DND-41 (cell line): ENCODE measurements around the gene CCDC70.

Experiments used
- ATAC-seq: fragments of 200-7000 bp; cut with Tn5 transposase; 3 replicates; pipeline ENCODE4 v1.9.1; 2021; ENCODE audit warnings: low read depth; ENCODE audit not compliant: insufficient read depth
- DNase-seq: peaks from one replicate; pipeline ENCODE4 v3.0.0-alpha.2; 2020
- H2AFZ ChIP-seq: 2 replicates; pipeline ENCODE4 v1.6.0; 2012; ENCODE audit warnings: low read depth, low read length
- H3K27ac ChIP-seq: 2 replicates; pipeline ENCODE4 v1.5.1; 2012; ENCODE audit warnings: low read length, inconsistent platforms
- H3K27me3 ChIP-seq: fragments of 200-600 bp; sonication (generic); 2 replicates; pipeline ENCODE4 v1.6.0; 2012; ENCODE audit warnings: low read length, mild to moderate bottlenecking, inconsistent platforms; ENCODE audit not compliant: insufficient read depth, poor library complexity
- H3K36me3 ChIP-seq: 2 replicates; pipeline ENCODE4 v1.5.1; 2012; ENCODE audit warnings: low read length, inconsistent platforms; ENCODE audit not compliant: insufficient read depth
- H3K4me1 ChIP-seq: 2 replicates; pipeline ENCODE4 v1.5.1; 2012; ENCODE audit warnings: mild to moderate bottlenecking, low read length; ENCODE audit not compliant: insufficient read depth
- H3K4me2 ChIP-seq: 2 replicates; pipeline ENCODE4 v1.6.0; 2012; ENCODE audit warnings: mild to moderate bottlenecking, moderate library complexity, low read length, inconsistent platforms; ENCODE audit not compliant: insufficient read depth
- H3K4me3 ChIP-seq, 2 experiments: fragments of 200-600 bp in 1 of 2; shearing (Covaris generic) in 1 of 2; 2 replicates each; pipeline ENCODE4 v1.5.1; 2012 to 2016; ENCODE audit warnings: inconsistent platforms in 2 of 2, low read length in 2 of 2, mild to moderate bottlenecking in 2 of 2, low read depth in 1 of 2, moderate library complexity in 1 of 2
- H3K79me2 ChIP-seq: 2 replicates; pipeline ENCODE4 v1.6.0; 2012; ENCODE audit warnings: low read length, inconsistent platforms; ENCODE audit not compliant: insufficient read depth
- H3K9ac ChIP-seq: 2 replicates; pipeline ENCODE4 v1.6.0; 2012; ENCODE audit warnings: low read depth, mild to moderate bottlenecking, inconsistent platforms, low read length, moderate library complexity
- H3K9me3 ChIP-seq: 2 replicates; pipeline ENCODE4 v1.5.1; 2012; ENCODE audit warnings: low read length, moderate library complexity, mild to moderate bottlenecking, inconsistent platforms; ENCODE audit not compliant: insufficient read depth, severe bottlenecking
- H4K20me1 ChIP-seq: 2 replicates; pipeline ENCODE4 v1.6.0; 2012; ENCODE audit warnings: low read length; ENCODE audit not compliant: insufficient read depth
- EZH2 ChIP-seq: IDR thresholded peaks from 3 replicates; pipeline ENCODE4 v1.6.1; 2012; ENCODE audit warnings: borderline replicate concordance, low read depth, mild to moderate bottlenecking, moderate library complexity, low read length, inconsistent platforms; ENCODE audit not compliant: severe bottlenecking
- TF ChIP-seq, protein P1 (sequence below): IDR thresholded peaks from 2 replicates; pipeline ENCODE4 v1.5.1; 2012; ENCODE audit warnings: borderline replicate concordance, low read length, moderate library complexity, mild to moderate bottlenecking; ENCODE audit not compliant: poor library complexity, severe bottlenecking; ENCODE audit errors: extremely low read depth

Gene CCDC70

DNA sequence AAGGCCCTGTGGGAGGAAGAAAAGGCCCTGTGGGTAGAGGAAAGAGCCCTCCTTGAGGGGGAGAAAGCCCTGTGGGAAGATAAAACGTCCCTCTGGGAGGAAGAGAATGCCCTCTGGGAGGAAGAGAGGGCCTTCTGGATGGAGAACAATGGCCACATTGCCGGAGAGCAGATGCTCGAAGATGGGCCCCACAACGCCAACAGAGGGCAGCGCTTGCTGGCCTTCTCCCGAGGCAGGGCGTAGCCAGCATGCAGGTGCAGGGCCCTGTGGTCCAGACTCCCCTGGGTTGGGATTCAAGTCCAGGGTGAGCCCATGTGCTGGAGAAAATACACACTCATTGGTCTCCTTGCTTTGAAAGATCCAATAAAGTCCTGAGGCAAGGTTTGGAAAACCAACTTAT is 4.1 kb downstream of the CCDC70 start:
- no peak for ATAC-seq

DNA sequence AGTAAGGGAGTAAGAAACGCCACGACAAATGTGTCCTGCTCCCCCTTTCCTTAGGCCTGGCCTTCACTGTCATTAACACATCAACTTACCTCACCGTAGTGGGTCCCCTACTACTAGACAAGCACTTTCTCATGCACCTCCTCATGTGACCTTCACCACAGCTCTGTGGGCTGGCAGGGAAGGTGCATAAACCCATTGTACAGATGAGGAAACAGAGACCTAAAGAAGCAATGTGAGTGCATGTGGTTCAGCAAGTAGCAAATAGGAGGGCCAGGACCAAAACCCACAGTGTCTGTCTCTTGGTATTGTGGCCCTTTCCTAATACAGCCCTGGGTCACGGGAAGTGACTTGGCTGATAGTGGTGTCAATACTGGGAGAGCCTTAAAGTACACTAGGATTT is 5.3 kb downstream of the CCDC70 start:
- Histone ChIP-seq H3K27me3 (no peaks in the 10 kb centered on the region), H3K4me2 (no peak overlapping the region), H3K79me2 (no peaks in the 10 kb centered on the region), H3K36me3 (no peaks in the 10 kb centered on the region), H3K9me3 (no peaks in the 10 kb centered on the region), H3K4me3 (no peak overlapping the region), H3K4me1 (no peaks in the 10 kb centered on the region), H2AFZ (no peak overlapping the region), H3K27ac (no peak overlapping the region), H4K20me1 (no peaks in the 10 kb centered on the region), H3K9ac (no peak overlapping the region)
- ATAC-seq, result no peak
- DNase-seq, result no peak
- no peak for TF ChIP-seq EZH2
- TF ChIP-seq, protein P1, sequence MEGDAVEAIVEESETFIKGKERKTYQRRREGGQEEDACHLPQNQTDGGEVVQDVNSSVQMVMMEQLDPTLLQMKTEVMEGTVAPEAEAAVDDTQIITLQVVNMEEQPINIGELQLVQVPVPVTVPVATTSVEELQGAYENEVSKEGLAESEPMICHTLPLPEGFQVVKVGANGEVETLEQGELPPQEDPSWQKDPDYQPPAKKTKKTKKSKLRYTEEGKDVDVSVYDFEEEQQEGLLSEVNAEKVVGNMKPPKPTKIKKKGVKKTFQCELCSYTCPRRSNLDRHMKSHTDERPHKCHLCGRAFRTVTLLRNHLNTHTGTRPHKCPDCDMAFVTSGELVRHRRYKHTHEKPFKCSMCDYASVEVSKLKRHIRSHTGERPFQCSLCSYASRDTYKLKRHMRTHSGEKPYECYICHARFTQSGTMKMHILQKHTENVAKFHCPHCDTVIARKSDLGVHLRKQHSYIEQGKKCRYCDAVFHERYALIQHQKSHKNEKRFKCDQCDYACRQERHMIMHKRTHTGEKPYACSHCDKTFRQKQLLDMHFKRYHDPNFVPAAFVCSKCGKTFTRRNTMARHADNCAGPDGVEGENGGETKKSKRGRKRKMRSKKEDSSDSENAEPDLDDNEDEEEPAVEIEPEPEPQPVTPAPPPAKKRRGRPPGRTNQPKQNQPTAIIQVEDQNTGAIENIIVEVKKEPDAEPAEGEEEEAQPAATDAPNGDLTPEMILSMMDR, result no peak

More for the DNA sequence above, 4.1 kb downstream of the CCDC70 start:
- no peaks in the 10 kb centered on the region for H3K4me1 ChIP-seq
- TF ChIP-seq EZH2, result no peak
- TF ChIP-seq, protein P1, result no peak
- H2AFZ ChIP-seq, result no peak overlapping the region
- no peak for DNase-seq
- H3K9ac ChIP-seq, result no peak overlapping the region
- no peak overlapping the region for H3K4me3 ChIP-seq
- H3K4me2 ChIP-seq, result no peak overlapping the region
- H3K9me3 ChIP-seq, result no peaks in the 10 kb centered on the region
- H4K20me1 ChIP-seq, result no peaks in the 10 kb centered on the region
- H3K36me3 ChIP-seq, result no peaks in the 10 kb centered on the region
- no peaks in the 10 kb centered on the region for H3K79me2 ChIP-seq
- H3K27me3 ChIP-seq, result no peaks in the 10 kb centered on the region
- no peak overlapping the region for H3K27ac ChIP-seq

DNA sequence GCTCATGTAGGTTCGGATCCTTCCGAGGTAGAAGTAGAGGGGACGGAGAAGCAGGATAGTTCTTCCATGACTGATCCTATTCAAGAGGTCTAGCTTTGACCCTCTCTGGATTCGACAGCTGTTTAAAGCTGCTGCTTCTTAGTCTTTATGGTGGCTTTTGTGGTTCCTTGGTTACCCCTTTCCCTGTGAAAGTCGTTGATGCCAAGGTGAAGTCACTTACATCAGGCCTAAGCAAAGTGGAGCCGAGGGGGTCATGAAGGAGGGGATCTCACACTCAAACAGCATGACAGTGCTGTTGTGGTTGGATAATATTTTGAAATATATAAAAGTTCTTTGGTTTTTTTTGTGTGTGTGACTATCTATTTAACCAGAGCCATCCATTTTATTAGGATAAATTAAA is 8.1 kb downstream of the CCDC70 start:
- Histone ChIP-seq H3K27ac (no peak overlapping the region), H3K36me3 (no peaks in the 10 kb centered on the region), H4K20me1 (no peaks in the 10 kb centered on the region), H3K4me1 (no peaks in the 10 kb centered on the region), H3K4me3 (no peak overlapping the region), H3K4me2 (no peak overlapping the region), H3K79me2 (no peaks in the 10 kb centered on the region), H3K9ac (no peak overlapping the region), H2AFZ (no peak overlapping the region), H3K9me3 (no peaks in the 10 kb centered on the region), H3K27me3 (no peaks in the 10 kb centered on the region)
- TF ChIP-seq EZH2, result no peak
- TF ChIP-seq, protein P1, result no peak
- ATAC-seq (peak; percentile 82), DNase-seq (peak; percentile 48)

DNA sequence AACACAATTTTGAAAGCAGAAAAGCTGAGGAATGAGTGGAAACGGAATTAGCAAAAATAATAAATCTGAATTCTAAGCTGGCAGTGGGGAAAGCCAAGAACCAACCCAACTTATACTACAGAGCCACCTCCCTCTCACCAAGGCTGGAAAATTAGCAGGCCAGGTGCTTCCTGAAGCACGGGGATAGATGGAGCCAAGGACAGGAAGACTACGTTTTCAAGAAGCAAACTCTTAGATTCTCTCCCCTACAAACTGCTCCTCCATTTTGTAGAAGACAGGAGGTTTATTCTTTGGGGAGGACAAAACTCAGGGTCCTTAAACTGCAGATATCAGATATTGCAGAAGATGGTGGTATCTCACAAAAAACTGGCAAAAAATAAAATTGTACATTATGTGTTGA is 8.8 kb downstream of the CCDC70 start:
- no peaks in the 10 kb centered on the region for H3K4me1 ChIP-seq
- DNase-seq (no peak), ATAC-seq (no peak)
- H3K4me3 ChIP-seq, result no peak overlapping the region
- H3K9me3 ChIP-seq, result no peaks in the 10 kb centered on the region
- H3K79me2 ChIP-seq, result no peaks in the 10 kb centered on the region
- H3K4me2 ChIP-seq, result no peak overlapping the region
- no peaks in the 10 kb centered on the region for H3K36me3 ChIP-seq
- H3K27ac ChIP-seq, result no peak overlapping the region
- no peaks in the 10 kb centered on the region for H4K20me1 ChIP-seq
- no peaks in the 10 kb centered on the region for H3K27me3 ChIP-seq
- TF ChIP-seq, protein P1, result no peak
- TF ChIP-seq EZH2, result no peak
- no peak overlapping the region for H3K9ac ChIP-seq
- H2AFZ ChIP-seq, result no peak overlapping the region
